ENCODE measurements around the gene TIGD1.

Gene TIGD1

DNA sequence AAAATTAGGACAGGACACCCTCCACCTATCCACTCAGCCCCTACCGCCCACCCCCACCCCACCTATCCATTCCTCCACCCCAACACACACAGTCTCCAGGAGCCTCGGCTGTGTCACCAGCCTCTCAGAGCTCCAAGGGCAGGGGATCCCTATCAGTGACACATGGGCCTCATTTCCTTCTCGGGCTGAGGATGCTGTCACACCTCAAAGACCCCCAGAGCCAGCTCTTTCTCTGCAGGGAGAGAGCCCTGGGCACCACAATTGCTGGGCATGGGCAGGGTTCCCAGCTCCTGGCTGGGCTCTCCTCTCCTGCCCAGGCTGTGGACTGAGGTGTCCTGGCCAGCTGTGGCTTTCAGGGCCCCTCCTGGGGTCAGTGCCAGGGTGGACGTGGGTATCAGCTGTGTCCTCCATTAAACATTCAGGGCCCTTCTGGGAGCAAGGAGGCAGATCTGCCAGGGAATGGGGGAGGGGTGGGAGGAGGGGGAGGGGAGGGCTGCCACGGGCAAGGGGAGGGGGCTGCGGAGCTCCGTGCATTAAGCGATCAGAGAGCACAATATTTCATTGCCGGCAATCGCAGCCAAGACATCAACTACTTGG, 48.5 kb downstream of the TIGD1 start:
- DNase-seq (ENCODE audit: low spot score): no peak

GRCh38 chr2:232501331-232501771, 49.0 kb downstream of the TIGD1 start:
- DNase-seq (ENCODE audit: low spot score): no peak

- no peak for DNase-seq (ENCODE audit: low spot score)
These were observed 51.9 kb downstream of the TIGD1 start for GRCh38 chr2:232498452-232498851.

Measured in hematopoietic multipotent progenitor cell treated with erythropoietin and hydrocortisone succinate and interleukin-3 and kit ligand, for 15 days (in vitro differentiated cells).